NB4 (cell line): ENCODE data around the gene BBS7.

ENCODE experiments used
- CTCF ChIP-seq: IDR thresholded peaks from one replicate; pipeline ENCODE4 v1.5.1; 2012; ENCODE audit warnings: low read depth, low read length
- MYC ChIP-seq: IDR thresholded peaks from 2 replicates; pipeline ENCODE4 v1.6.1; 2011; ENCODE audit warnings: low read depth, low read length
- POLR2A ChIP-seq: IDR thresholded peaks from 2 replicates; pipeline ENCODE4 v1.6.1; 2011; ENCODE audit warnings: mild to moderate bottlenecking; ENCODE audit not compliant: insufficient read length; ENCODE audit errors: extremely low read depth
- TF ChIP-seq, protein P1 (sequence below): IDR thresholded peaks from 2 replicates; pipeline ENCODE4 v1.6.1; 2011; ENCODE audit warnings: low read depth, low read length

DNA sequence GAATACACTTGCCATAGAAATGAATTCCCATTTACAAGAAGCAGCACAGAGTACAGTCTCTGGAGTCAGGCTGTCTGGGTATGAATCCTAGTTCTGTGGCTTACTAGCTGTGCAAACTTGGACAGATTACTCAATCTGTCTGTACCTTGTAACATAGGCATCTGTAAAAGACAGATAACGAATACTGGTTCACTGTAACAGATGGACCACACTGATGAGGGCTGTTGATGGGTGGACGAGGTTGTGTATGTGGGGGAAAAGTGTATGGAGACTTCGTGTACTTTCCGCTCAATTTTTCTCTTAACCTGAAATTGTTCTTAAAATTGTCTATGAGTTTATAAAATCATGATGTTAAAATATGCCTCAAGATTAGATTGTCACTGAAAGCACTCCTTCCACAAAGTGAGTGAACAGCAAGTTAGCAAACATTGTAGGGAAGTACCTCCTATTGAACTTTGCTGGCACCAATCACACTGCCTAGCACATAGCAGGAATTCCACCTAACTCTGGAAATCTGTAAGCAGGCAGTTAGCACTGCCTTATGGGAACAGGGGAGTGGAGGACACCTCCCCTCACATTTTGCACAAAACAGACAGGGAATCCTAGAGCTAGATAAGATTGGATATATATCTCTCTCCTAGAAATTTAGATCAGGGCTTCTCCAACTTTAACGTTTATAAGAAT, 75.6 kb downstream of the BBS7 start:
- TF ChIP-seq CTCF, result no peak
- no peak for TF ChIP-seq POLR2A
- TF ChIP-seq, protein P1, sequence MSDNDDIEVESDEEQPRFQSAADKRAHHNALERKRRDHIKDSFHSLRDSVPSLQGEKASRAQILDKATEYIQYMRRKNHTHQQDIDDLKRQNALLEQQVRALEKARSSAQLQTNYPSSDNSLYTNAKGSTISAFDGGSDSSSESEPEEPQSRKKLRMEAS, result no peak
- no peak for TF ChIP-seq MYC
